EL (cell line): ENCODE data around the gene LRP8.
"Not testable (repeated sequence)": the region's sequence is repeated elsewhere in the genome, so short reads cannot be mapped to it uniquely, and the experiment has no call there.

Experiments used
- DNase-seq: peaks from one replicate; pipeline ENCODE4 v3.0.0-alpha.2; 2016

LRP8 gene

GRCh38 chr1:53303243-53303642 lies 24.6 kb downstream of the LRP8 start:
- no peak for DNase-seq

- DNase-seq = no peak
Measured at GRCh38 chr1:53299233-53299632, 28.6 kb downstream of the LRP8 start.

GRCh38 chr1:53298045-53298637 lies 29.7 kb downstream of the LRP8 start:
- no peak for DNase-seq

GRCh38 chr1:53297195-53297594 lies 30.7 kb downstream of the LRP8 start:
- no peak for DNase-seq

DNA sequence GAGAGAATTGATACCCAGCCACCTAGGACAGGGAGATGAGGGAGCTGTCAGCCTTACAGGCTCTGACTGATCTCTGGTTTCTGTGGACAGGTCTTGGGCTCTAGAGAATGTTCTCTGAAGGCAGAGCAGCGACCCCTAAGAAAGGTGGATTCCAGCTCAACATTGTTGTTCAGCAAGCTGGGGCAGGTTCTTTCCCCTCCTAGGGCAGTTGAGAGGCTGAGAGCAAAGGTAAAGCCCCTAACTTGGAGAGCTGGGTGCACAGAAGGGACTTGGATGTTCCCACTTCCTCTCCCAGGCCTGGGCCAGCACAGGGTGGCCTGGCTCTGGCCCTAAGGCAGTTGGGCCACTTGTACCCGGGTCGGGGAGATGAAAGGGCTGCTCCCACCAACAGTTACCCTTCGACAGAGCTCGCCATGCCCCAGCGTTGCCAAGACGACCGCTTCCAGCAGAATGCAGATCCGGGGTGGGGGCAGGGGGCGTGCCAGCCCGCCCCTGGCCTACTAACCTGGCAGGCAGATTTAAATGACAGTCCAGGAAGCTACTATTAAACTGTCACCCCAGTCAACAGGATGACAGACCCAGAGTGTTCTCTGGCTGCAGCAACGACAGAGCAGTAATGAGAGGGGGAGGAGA lies 31.6 kb downstream of the LRP8 start:
- DNase-seq = no peak

GRCh38 chr1:53295726-53296116 lies 32.1 kb downstream of the LRP8 start:
- no peak for DNase-seq

DNA sequence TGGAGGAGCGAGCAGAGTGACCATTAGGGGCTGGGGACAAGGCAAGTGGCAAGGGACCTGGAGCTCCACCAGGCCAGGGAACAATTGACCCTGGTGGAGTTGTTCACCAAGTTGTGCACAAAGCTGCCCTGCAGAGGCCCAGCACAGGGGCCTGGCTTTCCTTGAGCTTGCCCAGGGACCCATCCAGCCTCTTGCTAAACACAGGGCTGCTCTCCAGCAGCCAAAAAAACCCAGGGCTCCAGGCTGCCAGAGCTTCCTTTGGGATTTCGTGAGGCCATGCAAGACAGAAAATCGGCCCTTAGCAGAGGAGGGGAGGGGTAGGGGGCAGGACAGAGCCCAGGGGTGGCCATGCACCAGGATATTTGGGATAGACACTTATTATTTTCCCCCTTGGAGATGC lies 32.6 kb downstream of the LRP8 start:
- DNase-seq = no peak

DNA sequence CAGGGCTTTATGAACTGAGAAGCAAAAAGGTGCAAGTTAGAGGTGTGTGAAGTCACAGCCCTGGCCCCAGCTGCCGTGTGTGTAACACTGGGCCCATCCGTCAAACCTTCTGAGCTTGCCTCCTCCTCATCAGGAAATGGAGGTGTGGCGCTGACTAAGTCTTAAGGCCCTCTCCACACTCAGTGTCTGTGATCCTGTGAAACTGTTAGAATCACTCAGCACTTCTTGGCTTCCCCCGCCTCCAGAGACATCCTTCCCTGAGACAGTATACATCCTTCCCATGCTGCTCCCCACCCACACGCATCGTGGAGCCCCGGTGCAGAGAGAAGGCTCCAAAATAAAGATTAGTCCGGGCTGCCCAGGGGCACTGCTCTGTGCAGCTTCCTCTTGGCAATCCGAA lies 33.3 kb downstream of the LRP8 start:
- DNase-seq = peak; percentile 67

GRCh38 chr1:53294061-53294460 lies 33.8 kb downstream of the LRP8 start:
- DNase-seq = no peak

DNA sequence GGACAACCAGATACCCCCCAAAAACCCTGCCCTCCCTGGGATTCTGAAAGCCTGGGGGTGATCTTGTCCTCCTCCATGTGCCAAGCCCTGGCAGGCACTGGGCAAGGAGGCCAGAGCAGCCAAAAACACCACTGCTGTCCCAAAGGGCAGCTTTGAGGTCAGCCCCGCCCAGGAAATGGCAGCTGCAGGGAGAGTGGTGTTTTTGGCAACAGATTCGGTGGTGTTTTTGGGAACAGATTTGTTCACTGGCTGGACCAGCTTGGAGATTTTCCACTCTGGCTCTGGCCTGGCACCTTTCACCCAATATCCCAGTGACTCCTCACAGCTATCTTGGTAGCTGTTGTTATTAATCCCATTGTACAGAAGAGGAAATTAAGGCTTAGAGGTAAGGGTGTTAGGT lies 34.7 kb downstream of the LRP8 start:
- peak; percentile 27 for DNase-seq

DNA sequence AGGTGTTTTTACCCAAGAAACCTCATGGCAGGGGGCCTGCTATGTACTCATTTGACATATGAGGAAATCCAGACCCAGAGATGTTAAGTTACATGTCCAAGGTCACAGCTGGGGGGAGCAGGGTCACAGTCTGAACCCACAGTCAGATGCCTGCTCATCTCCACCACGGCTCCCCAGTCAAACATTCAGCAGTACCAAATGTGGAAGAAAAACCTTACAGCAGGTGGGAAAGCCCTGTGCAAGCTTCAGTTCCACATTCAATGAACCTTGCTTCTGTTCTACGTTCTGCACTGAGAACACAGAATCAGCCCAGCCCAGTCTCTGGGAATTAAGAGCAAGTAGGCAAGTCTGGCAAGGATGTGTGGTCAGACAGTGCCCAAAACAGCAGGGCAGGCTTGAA lies 35.2 kb downstream of the LRP8 start:
- no peak for DNase-seq

GRCh38 chr1:53291574-53291973 lies 36.3 kb downstream of the LRP8 start:
- no peak for DNase-seq

GRCh38 chr1:53288790-53289429 lies 39.0 kb downstream of the LRP8 start:
- no peak for DNase-seq

DNA sequence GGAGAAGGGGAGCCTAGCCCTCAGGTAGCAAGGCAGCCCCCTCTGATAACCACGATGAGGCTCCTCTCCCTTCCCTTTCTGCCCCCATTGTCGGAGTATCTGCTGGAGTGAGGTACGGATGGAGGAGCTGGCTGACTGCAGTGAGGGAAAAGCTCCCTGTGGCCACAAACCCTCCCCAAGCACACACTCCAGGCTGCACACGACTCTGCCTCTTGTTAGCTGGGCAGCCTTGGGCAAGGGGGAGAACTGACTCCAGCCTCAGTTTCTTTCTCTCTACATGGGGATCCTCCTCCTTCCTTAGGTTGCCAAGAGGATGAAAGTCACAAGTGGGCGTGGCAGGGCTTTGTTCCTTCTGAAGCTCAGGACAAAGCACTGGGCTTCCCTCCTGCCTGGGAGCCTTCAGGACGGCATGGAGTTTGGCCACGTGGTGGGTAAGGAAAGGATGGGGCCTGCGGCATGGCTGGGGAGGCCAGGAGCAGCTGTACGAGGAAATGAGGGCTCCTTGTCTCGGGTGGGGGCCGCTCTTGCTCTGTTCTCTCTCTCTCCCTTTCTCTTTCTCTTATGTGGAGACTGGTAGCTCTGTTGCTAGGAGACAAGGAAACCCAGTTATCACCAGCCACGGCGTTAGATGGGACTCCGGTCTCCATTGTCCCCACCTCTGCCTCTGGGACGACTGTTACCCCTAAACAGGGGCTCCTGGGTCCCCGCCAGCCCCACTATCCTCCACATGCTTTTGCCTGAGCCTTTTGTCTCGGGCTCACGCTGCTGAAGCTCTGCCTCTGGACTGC lies 39.7 kb downstream of the LRP8 start:
- no peak for DNase-seq

DNA sequence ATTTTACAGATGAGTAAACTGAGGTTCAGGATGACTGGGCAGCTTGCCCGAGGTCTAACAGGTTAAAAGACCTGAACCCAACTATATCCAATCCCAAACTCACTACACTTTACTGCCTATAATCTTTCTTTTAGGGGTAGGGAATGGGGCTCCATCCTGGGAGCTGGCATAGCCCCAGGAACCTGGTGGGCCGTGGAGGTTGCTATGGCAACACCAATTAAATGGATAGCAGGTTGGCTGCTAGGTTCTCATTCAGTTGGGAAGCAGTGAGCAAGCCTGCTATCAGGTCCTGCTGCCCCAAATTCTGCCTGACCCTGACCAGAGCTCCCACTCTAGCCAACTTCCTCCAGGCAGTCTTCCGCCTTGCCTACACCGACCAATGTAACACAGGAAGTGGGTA lies 40.9 kb downstream of the LRP8 start:
- no peak for DNase-seq

DNA sequence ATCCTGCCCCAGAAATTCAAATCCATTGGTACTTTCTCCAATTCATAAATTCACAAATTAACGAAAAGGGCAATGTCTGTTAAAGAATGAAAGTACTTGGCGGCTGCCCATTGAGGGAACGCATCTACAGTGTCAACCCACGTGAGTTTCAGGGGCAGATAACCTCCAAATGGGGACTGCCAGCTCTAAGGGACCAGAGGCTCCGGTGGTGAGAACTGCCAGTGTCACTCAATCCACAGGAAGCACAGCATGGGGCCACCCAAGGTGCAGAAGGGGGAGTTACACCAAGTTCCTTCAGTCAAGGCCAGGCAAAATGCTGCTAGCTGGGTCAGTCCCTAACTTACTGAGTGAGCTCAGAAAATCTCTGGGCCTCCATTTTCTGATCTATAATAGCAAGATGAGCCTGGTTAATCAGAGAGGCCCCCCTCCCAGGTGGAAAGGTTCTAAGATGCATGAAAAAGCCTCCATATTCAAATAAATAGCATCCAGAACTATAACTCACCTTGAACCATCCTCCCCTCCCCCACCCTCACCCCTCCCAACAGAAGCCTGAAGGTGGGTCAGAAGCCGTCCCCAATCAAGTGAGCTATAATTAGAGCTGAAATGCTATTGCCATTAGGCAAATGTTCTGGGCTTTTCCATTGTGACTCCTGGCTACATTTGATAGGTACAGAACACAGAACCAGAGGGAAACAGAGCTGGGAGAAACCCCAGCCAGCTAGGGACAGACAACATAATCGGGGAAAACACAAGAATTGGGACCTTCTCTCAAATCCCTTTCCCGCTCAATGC lies 41.7 kb downstream of the LRP8 start:
- DNase-seq = no peak

- no peak for DNase-seq
Measured at GRCh38 chr1:53285546-53285945, 42.3 kb downstream of the LRP8 start.

DNA sequence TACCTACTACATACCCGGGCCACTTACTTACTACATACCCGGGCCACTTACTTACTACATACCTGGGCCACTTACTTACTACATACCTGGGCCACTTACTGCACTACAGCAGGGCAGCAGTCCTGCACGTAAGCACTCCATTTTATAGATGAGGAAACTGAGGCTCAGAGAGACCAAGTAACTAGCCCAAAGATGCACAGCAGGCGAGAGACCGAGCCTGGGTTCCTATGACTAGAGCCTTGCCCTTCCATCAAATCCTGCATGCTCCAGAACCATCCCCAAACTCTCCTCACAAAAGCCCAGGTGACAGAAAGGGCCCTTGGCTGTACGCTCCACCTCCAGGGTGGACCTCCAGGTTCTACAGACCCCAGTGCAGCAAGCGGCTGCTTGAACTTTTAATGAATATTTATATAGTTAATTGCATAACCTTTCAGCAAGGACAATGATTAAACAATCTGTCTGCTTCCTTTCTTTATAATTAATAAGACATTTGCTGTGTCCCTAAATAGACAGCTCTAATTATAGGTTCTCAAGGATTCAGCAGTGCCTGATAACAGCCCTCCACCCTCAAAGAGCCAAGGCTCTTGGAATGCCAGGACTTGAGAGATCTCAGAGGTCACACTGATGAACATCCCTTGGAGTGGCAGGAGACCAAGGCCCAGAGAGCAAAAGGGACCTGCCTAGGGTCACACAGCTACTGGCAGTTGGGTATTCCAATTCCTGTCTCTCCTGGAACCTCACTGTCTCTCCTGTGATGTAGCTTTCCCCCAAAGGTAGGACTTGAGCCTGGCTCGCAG lies 43.4 kb downstream of the LRP8 start:
- DNase-seq = no peak

DNA sequence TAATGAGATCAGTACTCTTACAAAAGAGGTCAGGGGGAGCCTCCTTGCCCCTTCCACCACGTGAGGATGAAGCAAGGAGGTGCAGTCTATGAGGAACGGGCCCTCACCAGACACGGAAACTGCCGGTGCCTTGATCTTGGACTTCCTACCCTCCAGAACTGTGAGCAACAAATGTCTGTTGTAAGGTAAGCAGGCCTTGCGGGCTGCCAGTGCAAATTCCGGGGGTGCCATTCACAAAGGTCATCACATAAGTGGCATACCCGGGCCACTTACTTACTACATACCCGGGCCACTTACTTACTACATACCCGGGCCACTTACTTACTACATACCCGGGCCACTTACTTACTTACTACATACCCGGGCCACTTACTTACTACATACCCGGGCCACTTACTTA lies 44.7 kb downstream of the LRP8 start:
- not testable (repeated sequence) for DNase-seq

GRCh38 chr1:53281133-53281532 lies 46.7 kb downstream of the LRP8 start:
- DNase-seq = no peak

- no peak for DNase-seq
Measured at GRCh38 chr1:53280496-53280895, 47.4 kb downstream of the LRP8 start.
